D341Med (cell line): ENCODE data around the gene WDR82.

Source experiments
- DNase-seq: peaks from one replicate; pipeline ENCODE4 v3.0.0; 2012; ENCODE audit warnings: low spot score

Gene WDR82

DNA sequence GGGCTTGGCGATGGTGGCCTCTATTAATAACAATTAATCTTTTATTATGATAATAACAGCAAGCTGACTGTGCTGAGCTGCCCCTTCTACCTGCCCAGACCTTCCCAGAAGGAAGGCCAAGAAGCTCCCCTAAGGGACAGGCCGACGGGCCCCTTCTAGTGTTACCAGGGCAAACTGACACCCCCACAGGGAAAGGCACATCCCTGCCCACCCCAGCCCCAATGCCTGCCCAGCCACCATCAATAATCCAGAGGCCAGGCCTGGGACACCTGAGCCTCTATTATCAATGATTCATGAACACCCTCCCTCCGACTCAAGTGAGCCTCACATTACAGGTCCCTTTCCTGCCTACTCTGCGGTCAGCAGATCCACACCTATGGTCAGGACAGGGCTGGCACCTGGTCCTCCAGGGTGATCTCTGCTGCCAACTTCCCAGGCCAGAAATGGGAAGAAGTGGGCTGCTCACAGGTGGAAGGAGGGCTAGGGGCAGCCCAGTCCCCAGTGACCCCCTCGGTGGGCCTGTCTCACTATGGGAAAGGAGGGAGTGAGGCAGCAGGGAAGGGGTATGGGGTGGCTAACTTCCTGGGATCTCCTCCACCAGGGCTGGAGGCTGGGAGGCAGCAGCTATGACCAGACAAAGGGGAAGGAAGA is 41.3 kb downstream of the WDR82 start:
- DNase-seq = no peak

DNA sequence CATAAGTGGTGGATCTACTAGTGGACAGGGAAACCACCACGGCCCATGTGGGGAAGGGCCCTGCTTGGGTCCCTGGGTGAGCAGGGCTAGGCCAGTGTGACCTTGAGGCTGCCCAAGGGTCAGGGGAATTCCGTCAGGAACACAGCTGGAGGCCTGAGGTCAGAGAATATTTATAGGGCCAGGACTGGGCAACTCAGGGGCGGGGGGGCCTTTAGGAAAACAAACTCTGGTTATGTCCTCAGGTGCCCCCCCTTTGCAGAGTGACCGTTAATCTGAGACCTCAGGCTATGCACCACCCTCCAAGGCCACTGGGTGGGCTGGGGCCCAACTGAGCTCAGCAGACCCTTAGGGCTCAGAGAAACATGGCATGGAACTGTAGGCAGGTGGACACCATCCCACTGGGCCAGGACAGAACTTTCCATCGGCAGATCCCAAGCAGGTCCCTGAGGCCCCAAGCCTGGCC is 42.0 kb downstream of the WDR82 start:
- DNase-seq = no peak

DNA sequence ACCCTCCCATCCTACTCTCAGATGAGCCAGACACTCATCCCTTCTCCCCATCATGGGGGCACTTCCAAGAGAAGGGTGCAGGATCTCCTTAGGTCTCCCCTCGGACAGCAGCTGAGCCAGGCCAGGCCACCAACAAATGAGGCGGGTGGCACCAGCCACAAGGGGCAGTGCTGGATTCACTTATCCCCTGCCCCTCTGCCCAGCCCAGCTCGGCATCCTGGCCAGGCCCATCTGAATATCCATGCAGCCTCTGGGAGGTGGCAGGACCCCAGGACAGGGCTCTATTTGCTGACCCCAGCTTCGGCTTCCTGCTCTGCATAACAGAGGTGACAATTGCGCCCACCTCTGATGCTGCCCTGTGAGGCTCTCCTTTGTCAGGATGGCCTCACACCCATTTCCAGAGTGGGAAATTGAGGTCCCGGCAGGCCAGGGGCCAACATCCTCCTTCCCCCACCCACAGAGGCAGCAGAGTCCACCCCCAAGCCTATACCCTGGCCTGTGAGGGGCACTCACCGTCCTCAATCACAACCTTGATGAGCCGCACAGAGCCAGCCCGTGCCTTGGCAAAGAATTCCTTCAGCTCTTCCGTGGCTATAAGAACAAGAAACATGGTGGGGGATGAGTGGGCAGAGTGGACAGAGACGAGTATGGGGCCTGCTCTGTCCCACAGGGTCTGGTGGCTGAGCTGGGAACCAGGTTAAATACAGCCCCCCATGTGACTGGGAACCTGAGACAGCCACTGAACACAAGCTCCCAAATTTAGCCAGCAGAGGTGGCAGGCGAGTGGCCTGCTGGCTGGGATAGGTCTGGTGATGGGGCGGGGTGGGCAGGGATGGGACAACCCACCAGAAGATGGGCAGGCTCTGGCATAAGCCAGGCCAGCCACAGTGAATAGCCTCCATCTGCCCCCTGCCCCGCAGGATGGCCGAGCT is 43.7 kb downstream of the WDR82 start:
- DNase-seq = no peak

DNA sequence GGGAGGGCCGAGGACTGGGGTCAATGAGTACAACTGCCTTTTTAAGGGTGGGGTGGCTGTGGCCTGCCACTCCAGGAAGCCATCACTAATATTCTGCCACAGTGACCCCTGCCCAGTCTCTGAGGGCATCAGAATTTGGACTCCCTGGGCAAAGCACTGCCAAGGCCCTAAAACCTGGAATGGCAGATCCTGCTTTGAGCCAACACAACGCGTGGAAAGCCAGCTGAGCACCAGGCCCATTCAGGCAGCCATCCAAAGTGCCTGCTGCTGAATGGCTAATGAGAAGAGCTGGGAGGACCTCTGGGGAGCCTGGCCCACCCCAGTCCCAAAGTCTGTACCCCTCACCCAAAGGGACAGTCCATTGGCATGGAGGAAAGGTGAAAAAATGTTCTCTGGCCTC is 44.5 kb downstream of the WDR82 start:
- no peak for DNase-seq

DNA sequence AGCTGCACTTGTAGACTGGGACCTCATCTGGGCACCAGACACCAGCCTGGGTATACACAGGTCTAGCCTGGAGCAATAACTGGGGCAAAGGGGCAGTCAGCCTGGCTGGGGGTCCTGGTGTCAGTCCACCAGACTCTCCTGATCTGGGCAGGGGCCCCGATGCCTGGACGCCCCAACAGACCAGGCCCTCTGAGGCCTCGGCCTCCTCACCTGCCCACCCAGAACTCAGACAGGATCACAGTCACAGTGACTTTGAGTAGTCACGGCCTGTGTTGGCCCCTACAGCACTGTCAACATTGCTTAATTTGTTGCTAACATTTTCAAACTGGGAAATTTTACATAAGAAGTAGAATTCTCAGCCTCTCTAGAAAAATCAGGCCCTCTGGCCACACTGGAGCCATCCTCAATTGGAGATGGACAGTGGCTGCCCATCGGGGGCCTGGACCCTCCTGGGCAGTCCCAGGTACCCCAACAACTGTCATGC is 45.3 kb downstream of the WDR82 start:
- DNase-seq = no peak

DNA sequence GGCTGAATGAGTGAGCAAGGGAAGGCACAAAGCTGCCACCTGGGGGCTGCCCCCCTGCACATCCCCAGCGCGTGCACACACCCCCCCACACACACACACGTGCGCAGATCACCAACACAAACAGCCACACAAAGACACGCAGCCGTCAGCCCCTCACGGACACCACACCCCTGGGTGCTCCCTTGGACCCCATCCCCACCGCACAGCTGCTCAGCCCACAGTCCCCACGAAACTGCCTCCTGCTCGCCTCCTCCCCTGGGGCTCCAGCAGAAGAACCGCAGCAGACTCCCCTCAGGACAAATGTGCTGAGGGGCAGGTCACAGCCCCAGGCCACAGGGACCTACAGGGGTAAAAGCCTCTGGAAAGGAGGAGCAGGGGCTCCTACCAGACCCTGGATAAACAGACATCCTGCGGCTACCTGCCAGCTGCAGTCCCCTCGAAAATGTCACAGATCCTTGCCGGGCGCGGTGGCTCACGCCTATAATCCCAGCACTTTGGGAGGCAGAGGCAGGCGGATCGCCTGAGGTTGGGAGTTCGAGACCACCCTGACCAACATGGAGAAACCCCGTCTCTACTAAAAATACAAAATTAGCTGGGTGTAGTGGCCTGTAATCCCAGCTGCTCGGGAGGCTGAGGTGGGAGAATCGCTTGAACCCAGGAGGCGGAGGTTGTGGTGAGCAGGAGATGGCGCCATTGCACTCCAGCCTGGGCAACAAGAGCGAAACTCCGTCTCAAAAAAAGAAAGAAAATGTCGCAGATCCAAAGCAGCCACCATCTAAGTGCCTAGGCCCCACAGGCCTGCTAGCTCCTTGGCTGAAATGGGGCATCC is 46.0 kb downstream of the WDR82 start:
- no peak for DNase-seq

DNA sequence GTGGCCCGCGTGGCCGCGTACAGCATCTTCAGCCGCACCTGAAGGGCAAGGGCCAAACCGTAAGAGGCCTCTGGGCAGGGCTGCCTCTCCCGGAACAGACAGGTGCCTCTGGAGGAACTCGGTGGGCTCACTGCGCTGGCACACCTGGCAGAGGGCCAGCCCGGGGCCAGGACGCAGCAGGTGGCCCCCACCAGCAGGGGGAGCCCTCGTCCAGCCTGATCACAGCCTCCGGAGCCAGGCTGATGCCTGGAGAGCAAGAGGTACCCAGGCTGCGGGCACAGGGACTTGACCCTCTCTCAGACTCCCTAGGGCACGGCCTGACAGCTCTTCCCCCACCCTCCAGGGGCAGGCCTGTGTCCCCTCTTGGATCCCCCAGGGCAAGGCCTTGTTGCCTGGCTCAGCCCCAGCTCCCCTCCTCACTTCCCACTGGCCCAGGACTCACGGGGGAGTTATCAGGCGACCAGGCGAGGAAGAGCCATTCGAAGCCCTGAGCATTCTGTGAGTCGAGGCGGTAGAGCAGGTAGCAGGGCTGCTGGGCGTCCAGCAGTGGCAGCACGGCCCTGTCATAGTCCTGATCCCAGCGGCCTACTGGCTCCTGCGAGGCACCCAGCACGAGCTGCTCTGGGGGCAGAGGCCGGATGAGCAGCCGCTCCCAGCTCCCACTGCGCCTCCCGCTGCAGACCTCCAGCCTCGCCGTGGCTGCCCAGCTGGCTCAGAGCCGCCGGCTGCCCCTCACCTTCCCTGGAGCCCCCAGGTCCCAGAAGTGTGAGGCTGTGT is 46.8 kb downstream of the WDR82 start:
- DNase-seq = peak; percentile 94

DNA sequence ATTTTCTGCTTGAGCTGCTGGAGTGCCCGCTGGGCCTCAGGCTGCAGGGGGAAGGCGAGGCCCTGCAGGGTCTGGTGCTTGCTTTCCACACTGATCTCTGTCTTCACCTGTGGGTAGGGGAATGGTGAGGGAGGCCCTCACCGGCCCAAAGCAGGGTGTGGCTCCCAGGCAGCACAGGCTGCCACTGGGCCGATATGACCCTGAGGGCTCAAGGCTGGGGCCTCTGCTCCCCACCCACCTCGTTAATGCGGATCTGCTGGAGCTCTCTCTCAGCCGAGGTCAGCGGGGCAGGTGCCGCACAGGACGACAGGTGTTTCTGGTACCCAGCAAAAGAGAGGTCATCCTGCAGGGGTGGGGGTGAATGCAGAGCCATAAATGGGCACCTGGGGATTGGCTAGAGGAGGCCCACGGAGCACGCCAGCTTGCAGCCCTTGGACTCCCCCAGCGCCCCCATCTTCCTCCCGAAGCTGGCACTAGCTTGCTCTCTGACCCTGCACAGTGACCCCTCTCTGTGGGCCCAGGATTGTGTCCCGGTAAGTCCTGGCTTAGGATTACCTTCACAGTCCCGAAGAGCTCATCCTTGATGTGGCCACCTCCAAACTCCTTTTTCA is 47.5 kb downstream of the WDR82 start:
- DNase-seq = no peak

DNA sequence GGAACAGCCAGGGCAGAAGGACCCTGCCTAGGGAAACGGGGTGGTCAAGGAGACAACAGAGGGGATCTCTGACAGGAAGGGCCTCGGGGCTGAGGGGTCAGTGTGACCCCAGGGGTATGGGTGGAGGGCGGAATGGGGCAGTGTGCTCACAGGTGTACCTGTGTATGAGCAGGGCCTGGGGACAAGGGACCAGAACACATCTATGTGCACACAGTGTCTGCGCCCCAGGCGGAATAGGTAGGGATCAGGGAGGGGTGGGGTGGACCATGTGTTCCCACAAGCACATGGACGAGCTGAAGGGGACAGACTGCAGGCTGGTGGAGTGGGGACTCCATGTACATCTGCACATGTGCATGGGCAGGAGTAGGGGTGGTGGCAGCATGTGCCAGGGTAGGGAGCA is 48.0 kb downstream of the WDR82 start:
- no peak for DNase-seq

DNA sequence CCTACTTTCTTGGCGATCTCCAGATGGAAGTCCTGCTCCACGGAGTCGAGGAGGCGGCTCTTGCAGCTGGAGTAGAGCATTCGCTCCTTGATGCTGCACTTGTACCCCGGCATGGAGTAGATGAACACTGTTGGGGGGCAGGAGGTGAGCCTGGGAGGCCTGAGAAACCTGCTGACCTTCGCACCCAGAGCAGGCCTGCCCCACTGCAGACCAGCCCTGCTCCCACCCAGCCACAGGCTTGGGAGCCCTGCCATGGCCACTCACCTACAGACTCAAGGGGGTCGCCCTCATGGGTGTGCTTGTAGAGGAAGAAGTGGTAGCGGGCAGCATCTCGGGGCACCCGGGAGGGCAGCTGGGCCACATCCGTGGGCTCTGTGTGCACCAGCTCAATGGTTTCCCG is 48.8 kb downstream of the WDR82 start:
- no peak for DNase-seq

DNA sequence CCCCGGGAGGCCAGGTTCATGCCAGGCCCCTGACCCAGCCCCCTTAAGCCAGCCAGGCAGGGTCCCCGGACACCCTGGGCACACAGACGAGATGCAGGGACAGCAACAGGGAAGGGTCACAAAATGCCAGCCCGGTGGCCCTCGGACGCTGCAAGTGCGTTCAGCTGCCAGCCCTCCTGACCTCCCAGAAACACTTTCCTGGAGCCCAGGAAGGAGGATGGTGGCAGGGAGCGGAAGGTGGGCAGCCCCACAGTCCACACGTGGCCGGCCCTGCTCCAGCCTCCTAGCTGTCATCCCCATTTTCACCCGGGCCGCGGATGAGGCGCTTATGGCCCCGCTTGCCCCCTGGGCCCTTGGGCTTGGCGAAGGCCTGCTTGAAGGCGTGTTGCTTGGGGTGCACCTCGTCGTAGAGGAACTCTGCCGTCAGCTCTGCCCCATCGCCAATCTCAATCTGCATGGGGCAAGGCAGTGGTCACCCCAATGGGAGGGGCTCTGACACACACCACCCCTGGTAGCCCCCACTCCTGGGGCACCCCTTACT is 49.6 kb downstream of the WDR82 start:
- no peak for DNase-seq

DNA sequence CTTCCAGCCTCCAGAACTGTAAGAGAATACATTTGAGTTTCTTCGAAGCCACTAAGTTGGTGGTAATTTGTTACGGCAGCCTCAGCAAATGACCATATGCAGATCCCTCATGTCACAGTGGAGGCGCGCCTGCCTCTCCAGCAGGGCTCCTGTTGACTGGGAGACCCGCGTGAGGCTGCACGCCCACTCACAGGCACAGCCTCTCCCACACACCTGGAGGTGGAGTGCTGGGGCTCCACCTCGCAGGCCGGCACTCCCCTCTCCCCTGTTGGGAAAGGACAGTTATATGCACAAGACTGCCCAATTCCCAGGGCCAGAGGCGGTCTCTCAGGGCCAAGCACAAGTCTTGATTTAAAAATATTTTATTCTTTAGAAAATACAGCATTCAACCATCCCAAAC is 50.2 kb downstream of the WDR82 start:
- no peak for DNase-seq

DNA sequence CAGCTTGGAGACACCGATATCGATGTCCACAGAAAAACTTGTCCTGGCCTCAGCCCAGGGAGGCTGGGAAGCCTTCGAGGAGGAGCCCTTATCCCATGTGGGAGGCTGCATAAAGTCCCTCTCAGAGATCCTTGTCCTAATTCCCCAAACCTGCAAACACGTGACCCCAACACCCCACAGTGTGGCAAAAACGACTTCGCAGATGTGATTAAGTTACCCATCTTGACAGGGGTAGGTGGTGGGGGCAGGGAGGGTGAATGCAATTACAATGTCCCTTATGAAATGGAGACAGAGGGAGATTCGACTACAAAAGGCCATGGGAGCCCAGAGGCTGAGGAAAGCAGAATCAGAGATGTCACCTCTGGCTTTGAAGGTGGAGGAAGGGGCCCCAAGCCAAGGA is 50.7 kb downstream of the WDR82 start:
- no peak for DNase-seq

DNA sequence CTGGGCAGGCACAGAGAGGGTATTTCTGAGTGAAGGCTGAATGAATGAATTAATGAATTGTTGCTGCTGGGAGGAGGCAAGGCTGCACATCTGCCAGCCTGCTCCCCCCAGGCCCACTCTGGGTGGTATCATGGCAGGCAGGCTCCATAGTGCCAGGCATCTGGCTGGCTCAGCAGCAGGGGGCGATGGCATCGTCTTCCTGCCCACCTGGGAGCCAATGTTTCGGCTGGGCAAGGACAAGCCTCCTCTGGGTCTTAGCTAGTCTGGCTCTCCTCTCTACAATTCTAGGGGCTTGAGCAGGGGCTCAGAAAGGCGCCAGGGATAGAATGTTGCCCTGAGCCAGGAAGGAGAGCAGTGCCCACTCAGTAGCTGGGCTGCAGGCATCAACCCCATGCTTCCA is 51.3 kb downstream of the WDR82 start:
- no peak for DNase-seq

DNA sequence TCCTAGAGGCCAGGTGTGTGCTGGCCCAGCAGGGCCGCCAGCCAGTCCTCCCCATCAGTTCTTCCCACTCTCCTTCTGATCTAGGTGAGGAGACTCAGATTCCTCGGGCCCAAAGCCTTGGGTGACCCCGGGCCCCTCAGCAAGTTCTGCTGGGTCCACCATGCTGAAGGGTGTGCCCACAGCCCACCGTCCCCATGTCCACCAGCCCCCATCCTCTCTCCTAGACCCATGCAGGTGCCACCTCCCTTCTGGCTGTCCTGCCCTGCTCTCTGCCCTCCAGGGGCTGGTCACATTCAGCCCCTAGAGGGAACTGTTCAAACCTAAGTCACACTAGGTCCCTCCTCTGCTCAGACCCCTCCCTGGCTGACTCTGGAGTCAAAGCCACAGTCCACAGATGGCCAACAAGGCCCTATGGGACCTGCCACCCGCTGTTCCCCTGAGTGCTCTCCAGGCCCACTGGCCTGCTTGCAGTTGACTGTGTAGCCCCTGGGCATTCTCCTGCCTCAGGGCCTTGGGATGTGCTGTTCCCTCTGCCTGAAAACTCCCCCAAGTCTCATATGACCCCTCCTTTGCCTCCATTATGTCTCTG is 52.1 kb downstream of the WDR82 start:
- no peak for DNase-seq

DNA sequence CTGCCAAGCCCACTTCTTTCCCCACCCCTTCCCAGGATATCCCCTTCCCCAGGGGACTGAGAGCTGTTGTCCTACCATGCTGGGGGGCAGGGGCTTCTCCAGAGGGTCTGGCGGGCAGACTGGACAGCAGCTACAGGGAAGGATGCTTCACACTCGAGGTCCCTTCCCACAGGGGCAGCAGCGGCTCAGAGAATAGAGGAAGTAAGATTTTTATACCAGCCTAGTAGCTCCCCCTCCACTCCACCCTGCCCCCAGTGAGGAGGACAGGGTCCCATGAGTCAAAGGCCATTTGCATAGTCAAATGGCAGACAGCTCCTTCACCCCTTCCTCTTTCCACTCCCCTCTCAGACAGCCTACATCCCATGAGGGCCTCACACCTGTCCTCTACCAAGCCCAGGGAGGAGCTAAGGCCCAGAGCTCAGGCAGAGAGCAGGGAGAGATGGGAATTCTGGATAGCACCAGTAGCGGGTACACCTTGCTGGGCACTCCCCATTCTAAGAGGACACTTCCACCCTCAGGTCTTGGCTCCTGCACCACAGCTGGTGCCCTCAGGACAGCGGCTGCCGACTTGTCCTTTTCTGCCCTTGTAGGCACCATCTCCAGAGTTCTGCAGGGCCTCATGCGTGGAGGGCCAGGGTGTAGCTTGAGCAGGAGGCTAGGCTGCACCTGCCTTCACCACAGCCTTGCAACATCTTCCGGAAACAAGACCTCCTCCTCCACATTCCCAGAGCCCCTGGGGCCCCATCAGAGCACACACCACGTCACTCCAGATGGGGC is 52.8 kb downstream of the WDR82 start, which contains the start of gene TLR9:
TLR9 (minus strand) TSS at position 194 of the 777 bp plus-strand sequence; CDS start at position 78, 116 bp downstream.
- DNase-seq = no peak

DNA sequence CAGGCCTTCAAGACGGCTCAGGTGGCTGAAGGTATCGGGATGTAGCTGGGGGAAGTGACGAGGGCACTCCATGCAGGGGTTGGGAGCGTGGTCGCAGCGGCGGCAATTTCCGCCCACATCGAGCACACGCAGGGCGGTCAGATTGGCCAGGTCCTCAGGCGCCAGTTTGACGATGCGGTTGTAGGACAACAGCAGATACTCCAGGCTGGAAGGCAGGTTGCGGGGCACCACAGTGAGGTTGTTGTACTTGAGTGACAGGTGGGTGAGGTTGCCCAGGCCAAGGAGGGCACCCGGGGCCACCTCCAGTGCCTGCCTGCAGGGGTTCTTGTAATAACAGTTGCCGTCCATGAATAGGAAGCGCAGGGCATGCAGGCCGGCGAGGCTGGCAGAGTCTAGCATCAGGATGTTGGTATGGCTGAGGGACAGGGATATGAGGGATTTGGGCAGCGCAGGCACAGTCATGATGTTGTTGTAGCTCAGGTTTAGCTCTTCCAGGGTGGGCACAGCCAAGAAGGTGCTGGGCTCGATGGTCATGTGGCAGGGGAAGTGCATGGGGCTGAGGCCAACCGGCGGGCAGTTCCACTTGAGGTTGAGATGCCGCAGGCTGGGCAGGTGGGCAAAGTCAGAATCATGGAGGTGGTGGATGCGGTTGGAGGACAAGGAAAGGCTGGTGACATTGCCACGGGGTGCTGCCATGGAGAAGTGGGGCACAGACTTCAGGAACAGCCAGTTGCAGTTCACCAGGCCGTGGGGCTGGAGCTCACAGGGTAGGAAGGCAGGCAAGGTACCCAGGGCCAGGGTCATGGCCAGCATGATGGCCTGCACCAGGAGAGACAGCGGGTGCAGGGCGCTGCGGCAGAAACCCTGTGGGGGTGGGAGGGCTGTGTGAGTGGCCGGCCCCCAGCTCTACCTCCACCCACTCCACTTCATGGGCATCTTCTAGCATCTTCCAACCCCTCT is 54.7 kb downstream of the WDR82 start:
- no peak for DNase-seq
